Neural progenitor cell (in vitro differentiated cells): ENCODE results near the gene GAP43. TPM values are rescaled to one million over a fixed set of nuclear protein-coding genes. Genes with fewer than 3 reads are reported as not detected.

Source experiments
- DNase-seq: peaks from one replicate; pipeline ENCODE4 v3.0.0-alpha.2; 2016; ENCODE audit warnings: low spot score
- H2AFZ ChIP-seq: fragments of 200-600 bp; sonication (generic); replicated peaks from 2 replicates; pipeline ENCODE4 v1.6.1; 2016; ENCODE audit warnings: antibody characterized with exemption
- H3F3A ChIP-seq: fragments of 200-600 bp; sonication (generic); 2 replicates; pipeline ENCODE4 v1.6.1; 2016; ENCODE audit warnings: antibody characterized with exemption, low read depth
- H3K27ac ChIP-seq: fragments of 200-600 bp; sonication (generic); 2 replicates; pipeline ENCODE4 v1.5.1; 2016; ENCODE audit warnings: mild to moderate bottlenecking
- H3K27me3 ChIP-seq: fragments of 200-600 bp; sonication (generic); 2 replicates; pipeline ENCODE4 v1.6.1; 2016; ENCODE audit warnings: mild to moderate bottlenecking, moderate library complexity
- H3K36me3 ChIP-seq: fragments of 200-600 bp; sonication (generic); 2 replicates; pipeline ENCODE4 v1.5.1; 2016
- H3K4me1 ChIP-seq: fragments of 200-600 bp; sonication (generic); 2 replicates; pipeline ENCODE4 v1.6.1; 2016; ENCODE audit warnings: mixed run types
- H3K4me2 ChIP-seq: fragments of 200-600 bp; sonication (generic); 2 replicates; pipeline ENCODE4 v1.6.1; 2016
- H3K4me3 ChIP-seq: fragments of 200-600 bp; sonication (generic); 2 replicates; pipeline ENCODE4 v1.5.1; 2016
- H3K79me2 ChIP-seq: fragments of 200-600 bp; sonication (generic); 2 replicates; pipeline ENCODE4 v1.6.1; 2016; ENCODE audit warnings: low read depth
- H3K9ac ChIP-seq: fragments of 200-600 bp; sonication (generic); 2 replicates; pipeline ENCODE4 v1.6.1; 2016
- H3K9me3 ChIP-seq: fragments of 200-600 bp; sonication (generic); 2 replicates; pipeline ENCODE4 v1.5.1; 2016; ENCODE audit warnings: low read depth
- H4K20me1 ChIP-seq: fragments of 200-600 bp; sonication (generic); 2 replicates; pipeline ENCODE4 v1.6.1; 2016; ENCODE audit warnings: low read depth
- H3K27ac Mint-ChIP-seq: 3 replicates; pipeline ENCODE4 v1.8.0; 2021; ENCODE audit warnings: mixed read lengths
- H3K27me3 Mint-ChIP-seq: 2 replicates; pipeline ENCODE4 v1.8.0; 2022; ENCODE audit warnings: low read depth, mild to moderate bottlenecking, inconsistent platforms, moderate library complexity, mixed read lengths; ENCODE audit not compliant: insufficient read depth
- H3K36me3 Mint-ChIP-seq: 3 replicates; pipeline ENCODE4 v1.8.0; 2021; ENCODE audit warnings: mixed read lengths
- H3K4me1 Mint-ChIP-seq: 3 replicates; pipeline ENCODE4 v1.8.0; 2021; ENCODE audit warnings: mixed read lengths
- H3K4me3 Mint-ChIP-seq: 3 replicates; pipeline ENCODE4 v1.8.0; 2021; ENCODE audit warnings: mild to moderate bottlenecking, moderate library complexity, mixed read lengths
- H3K9me3 Mint-ChIP-seq: 3 replicates; pipeline ENCODE4 v1.8.0; 2020; ENCODE audit warnings: mixed read lengths
- EZH2 ChIP-seq: fragments of 200-600 bp; sonication (generic); IDR thresholded peaks from 2 replicates; pipeline ENCODE4 v1.6.1; 2017; ENCODE audit warnings: antibody characterized with exemption, mild to moderate bottlenecking, moderate library complexity
- EZH2phosphoT487 ChIP-seq: fragments of 200-600 bp; sonication (generic); IDR thresholded peaks from 2 replicates; pipeline ENCODE4 v1.6.1; 2017; ENCODE audit warnings: antibody characterized with exemption
- total RNA-seq: library from RNA; depleted of rRNA; stranded (reverse); fragments of >200 nt; gene quantifications from 2 replicates; pipeline ENCODE4 v1.2.3, GENCODE V29; 2015; ENCODE audit warnings: low replicate concordance
- TF ChIP-seq, protein P1 (sequence below): fragments of 200-600 bp; sonication (generic); IDR thresholded peaks from 2 replicates; pipeline ENCODE4 v1.5.1; 2017; ENCODE audit warnings: antibody characterized with exemption, mild to moderate bottlenecking

GAP43 gene
- total RNA-seq, 1 donor from 2014 or later = 5.0 TPM

DNA sequence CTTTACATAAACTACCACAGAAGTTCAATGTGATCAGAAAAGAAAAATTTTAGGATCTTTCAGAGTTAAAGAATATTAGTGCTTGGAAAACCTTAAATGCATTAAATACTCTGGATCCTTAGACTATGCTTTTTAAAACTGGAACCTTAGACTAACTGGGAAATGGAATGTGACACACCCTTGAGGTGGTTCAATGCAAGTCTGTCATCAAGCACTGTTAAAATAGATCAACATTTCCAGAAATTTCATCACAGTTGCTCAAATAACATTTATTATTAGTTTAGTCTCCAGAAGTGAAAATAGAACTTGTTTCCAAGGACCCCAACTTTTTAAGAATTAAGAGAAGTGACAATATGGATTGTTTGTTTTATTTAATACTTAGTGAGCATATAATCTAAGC, 71.8 kb downstream of the GAP43 start:
- Histone ChIP-seq H3K9ac (no peak overlapping the region), H3K27ac (no peak overlapping the region), H4K20me1 (no peaks in the 10 kb centered on the region), H3K4me3 (no peak overlapping the region), H3K36me3 (no peaks in the 10 kb centered on the region), H3K9me3 (no peaks in the 10 kb centered on the region), H2AFZ (no peak overlapping the region), H3K4me1 (no peaks in the 10 kb centered on the region), H3K79me2 (no peaks in the 10 kb centered on the region), H3F3A (no peaks in the 10 kb centered on the region), H3K4me2 (no peak overlapping the region), H3K27me3 (no peaks in the 10 kb centered on the region)
- Mint-ChIP-seq H3K36me3 (peaks cover 2% of the 10 kb centered on the region), H3K27ac (no peak overlapping the region), H3K4me1 (peaks cover 27% of the 10 kb centered on the region), H3K4me3 (no peak overlapping the region), H3K9me3 (no peaks in the 10 kb centered on the region), H3K27me3 (no peaks in the 10 kb centered on the region)
- TF ChIP-seq EZH2 (no peak), EZH2phosphoT487 (no peak)
- TF ChIP-seq, protein P1, sequence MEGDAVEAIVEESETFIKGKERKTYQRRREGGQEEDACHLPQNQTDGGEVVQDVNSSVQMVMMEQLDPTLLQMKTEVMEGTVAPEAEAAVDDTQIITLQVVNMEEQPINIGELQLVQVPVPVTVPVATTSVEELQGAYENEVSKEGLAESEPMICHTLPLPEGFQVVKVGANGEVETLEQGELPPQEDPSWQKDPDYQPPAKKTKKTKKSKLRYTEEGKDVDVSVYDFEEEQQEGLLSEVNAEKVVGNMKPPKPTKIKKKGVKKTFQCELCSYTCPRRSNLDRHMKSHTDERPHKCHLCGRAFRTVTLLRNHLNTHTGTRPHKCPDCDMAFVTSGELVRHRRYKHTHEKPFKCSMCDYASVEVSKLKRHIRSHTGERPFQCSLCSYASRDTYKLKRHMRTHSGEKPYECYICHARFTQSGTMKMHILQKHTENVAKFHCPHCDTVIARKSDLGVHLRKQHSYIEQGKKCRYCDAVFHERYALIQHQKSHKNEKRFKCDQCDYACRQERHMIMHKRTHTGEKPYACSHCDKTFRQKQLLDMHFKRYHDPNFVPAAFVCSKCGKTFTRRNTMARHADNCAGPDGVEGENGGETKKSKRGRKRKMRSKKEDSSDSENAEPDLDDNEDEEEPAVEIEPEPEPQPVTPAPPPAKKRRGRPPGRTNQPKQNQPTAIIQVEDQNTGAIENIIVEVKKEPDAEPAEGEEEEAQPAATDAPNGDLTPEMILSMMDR = no peak
- no peak for DNase-seq

- Histone ChIP-seq H3K79me2 (no peaks in the 10 kb centered on the region), H3K4me3 (no peak overlapping the region), H3K27me3 (no peaks in the 10 kb centered on the region), H3K4me1 (no peaks in the 10 kb centered on the region), H3K9me3 (no peaks in the 10 kb centered on the region), H3F3A (no peaks in the 10 kb centered on the region), H3K9ac (no peak overlapping the region), H3K4me2 (no peak overlapping the region), H3K36me3 (no peaks in the 10 kb centered on the region), H4K20me1 (no peaks in the 10 kb centered on the region), H2AFZ (no peak overlapping the region), H3K27ac (no peak overlapping the region)
- Mint-ChIP-seq H3K27ac (no peak overlapping the region), H3K27me3 (no peaks in the 10 kb centered on the region), H3K4me1 (peaks cover 23% of the 10 kb centered on the region), H3K4me3 (no peak overlapping the region), H3K36me3 (peaks cover 2% of the 10 kb centered on the region), H3K9me3 (no peaks in the 10 kb centered on the region)
- TF ChIP-seq EZH2phosphoT487 (no peak), EZH2 (no peak)
- TF ChIP-seq, protein P1 = no peak
- DNase-seq = no peak
Observed at GRCh38 chr3:115697263-115698053, 74.1 kb downstream of the GAP43 start.

GRCh38 chr3:115698851-115699591, 75.7 kb downstream of the GAP43 start:
- no peak overlapping the region for H2AFZ ChIP-seq
- H3K4me2 ChIP-seq = no peak overlapping the region
- Mint-ChIP-seq H3K27me3 (no peaks in the 10 kb centered on the region), H3K27ac (peak overlapping the region; percentile 19), H3K36me3 (peaks cover 2% of the 10 kb centered on the region), H3K4me1 (peaks cover 11% of the 10 kb centered on the region), H3K4me3 (no peak overlapping the region), H3K9me3 (no peaks in the 10 kb centered on the region)
- DNase-seq = peak; percentile 72
- TF ChIP-seq, protein P1 = no peak
- no peak for TF ChIP-seq EZH2phosphoT487
- no peak for TF ChIP-seq EZH2
- H3K9ac ChIP-seq = no peak overlapping the region
- no peaks in the 10 kb centered on the region for H3F3A ChIP-seq
- H3K27me3 ChIP-seq = no peaks in the 10 kb centered on the region
- H3K79me2 ChIP-seq = no peaks in the 10 kb centered on the region
- H3K4me3 ChIP-seq = no peak overlapping the region
- H3K4me1 ChIP-seq = no peaks in the 10 kb centered on the region
- no peaks in the 10 kb centered on the region for H3K9me3 ChIP-seq
- no peaks in the 10 kb centered on the region for H3K36me3 ChIP-seq
- H4K20me1 ChIP-seq = no peaks in the 10 kb centered on the region
- H3K27ac ChIP-seq = no peak overlapping the region
